HEK293 (cell line): ENCODE measurements around the gene CCDC7.
"Not testable (repeated sequence)": the region's sequence is repeated elsewhere in the genome, so short reads cannot be mapped to it uniquely, and the experiment has no call there.

Experiments used
- CTCF ChIA-PET: fragments of 350-600 bp; formaldehyde crosslinking; extraction: SDS; loops from one replicate; lab custom pipeline; 2021; ENCODE audit warnings: antibody characterized with exemption; lab: Yijun Ruan, JAX
- POLR2A ChIA-PET: fragments of 300-600 bp; formaldehyde crosslinking; extraction: SDS; loops from one replicate; lab custom pipeline; 2020; ENCODE audit warnings: antibody characterized with exemption, inconsistent platforms; lab: Yijun Ruan, JAX
- H3K27ac ChIP-seq: fragments of 200-500 bp; sonication (Bioruptor generic); 2 replicates; pipeline ENCODE4 v1.5.1; 2014; ENCODE audit warnings: low read depth, low read length, control low read depth, inconsistent platforms; ENCODE audit errors: extremely low read depth
- H3K36me3 ChIP-seq, 2 experiments: fragments of 200-500 bp in 1 of 2; sonication (Bioruptor generic) in 1 of 2; 1 replicate in 1 of 2; 2 replicates in 1 of 2; pipeline ENCODE4 v1.5.1; 2014 to 2017; ENCODE audit warnings: inconsistent platforms in 2 of 2, low read length in 2 of 2; ENCODE audit not compliant: control insufficient read depth in 2 of 2, insufficient read depth in 1 of 2
- H3K4me1 ChIP-seq: fragments of 200-500 bp; sonication (Bioruptor generic); 2 replicates; pipeline ENCODE4 v1.5.1; 2014; ENCODE audit warnings: mild to moderate bottlenecking, low read length, inconsistent platforms; ENCODE audit not compliant: control insufficient read depth, insufficient read depth
- H3K4me3 ChIP-seq: 2 replicates; pipeline ENCODE4 v1.5.1; 2011; ENCODE audit warnings: low read depth, mild to moderate bottlenecking, control low read depth, low read length, moderate library complexity
- H3K9me3 ChIP-seq: fragments of 200-500 bp; sonication (Bioruptor generic); 2 replicates; pipeline ENCODE4 v1.5.1; 2014; ENCODE audit warnings: low read depth, low read length, inconsistent platforms; ENCODE audit not compliant: control insufficient read depth, insufficient read depth
- BCL11A ChIP-seq: fragments of 450-650 bp; formaldehyde crosslinking; IDR thresholded peaks from 2 replicates; pipeline ENCODE4 v1.5.1; 2016; ENCODE audit warnings: low read depth, missing biosample characterization, missing genetic modification characterization
- GLIS1 ChIP-seq: fragments of 450-650 bp; formaldehyde crosslinking; IDR thresholded peaks from 2 replicates; pipeline ENCODE4 v1.5.1; 2016; ENCODE audit warnings: missing biosample characterization, missing genetic modification characterization
- HOXA7 ChIP-seq: sonication (generic); formaldehyde crosslinking; IDR thresholded peaks from 2 replicates; pipeline ENCODE4 v1.8.1; 2022; ENCODE audit warnings: missing genetic modification reagents, borderline replicate concordance
- HOXD13 ChIP-seq: sonication (generic); formaldehyde crosslinking; IDR thresholded peaks from 2 replicates; pipeline ENCODE4 v1.8.0; 2022; ENCODE audit warnings: missing genetic modification reagents, borderline replicate concordance
- MYNN ChIP-seq: fragments of 450-650 bp; formaldehyde crosslinking; IDR thresholded peaks from 2 replicates; pipeline ENCODE4 v1.5.1; 2016; ENCODE audit warnings: missing biosample characterization, missing genetic modification characterization, borderline replicate concordance
- SETDB1 ChIP-seq: IDR thresholded peaks from one replicate; pipeline ENCODE4 v1.6.1; 2017; ENCODE audit warnings: mild to moderate bottlenecking, low read length, moderate library complexity, mixed read lengths; ENCODE audit not compliant: insufficient read length
- ZBTB21 ChIP-seq: fragments of 450-650 bp; formaldehyde crosslinking; IDR thresholded peaks from 2 replicates; pipeline ENCODE4 v1.5.1; 2017; ENCODE audit warnings: missing biosample characterization, missing genetic modification characterization
- ZNF112 ChIP-seq: fragments of 450-650 bp; formaldehyde crosslinking; IDR thresholded peaks from 2 replicates; pipeline ENCODE4 v1.5.0; 2017; ENCODE audit warnings: missing biosample characterization, missing genetic modification characterization
- ZNF146 ChIP-seq: fragments of 450-650 bp; formaldehyde crosslinking; IDR thresholded peaks from 2 replicates; pipeline ENCODE4 v1.5.1; 2016; ENCODE audit warnings: missing biosample characterization, missing genetic modification characterization
- ZNF169 ChIP-seq: fragments of 450-650 bp; formaldehyde crosslinking; IDR thresholded peaks from 2 replicates; pipeline ENCODE4 v1.5.1; 2016; ENCODE audit warnings: missing biosample characterization, missing genetic modification characterization
- ZNF214 ChIP-seq: fragments of 450-650 bp; formaldehyde crosslinking; IDR thresholded peaks from 2 replicates; pipeline ENCODE4 v1.5.1; 2017; ENCODE audit warnings: missing biosample characterization, mild to moderate bottlenecking, missing genetic modification characterization, borderline replicate concordance
- ZNF548 ChIP-seq: fragments of 450-650 bp; formaldehyde crosslinking; IDR thresholded peaks from 2 replicates; pipeline ENCODE4 v1.5.1; 2016; ENCODE audit warnings: missing biosample characterization, missing genetic modification characterization
- ZNF560 ChIP-seq: fragments of 450-650 bp; formaldehyde crosslinking; IDR thresholded peaks from 2 replicates; pipeline ENCODE4 v1.5.1; 2017; ENCODE audit warnings: missing biosample characterization, missing genetic modification characterization, borderline replicate concordance
- ZNF571 ChIP-seq: fragments of 450-650 bp; formaldehyde crosslinking; IDR thresholded peaks from 2 replicates; pipeline ENCODE4 v1.5.0; 2017; ENCODE audit warnings: missing biosample characterization, missing genetic modification characterization
- ZNF585B ChIP-seq: fragments of 450-650 bp; formaldehyde crosslinking; IDR thresholded peaks from 2 replicates; pipeline ENCODE4 v1.5.1; 2016; ENCODE audit warnings: missing biosample characterization, missing genetic modification characterization
- ZNF677 ChIP-seq: fragments of 450-650 bp; IDR thresholded peaks from 2 replicates; pipeline ENCODE4 v1.5.0; 2018; ENCODE audit warnings: missing biosample characterization, mild to moderate bottlenecking, missing genetic modification characterization, moderate library complexity
- ZNF837 ChIP-seq: fragments of 450-650 bp; formaldehyde crosslinking; IDR thresholded peaks from 2 replicates; pipeline ENCODE4 v1.5.1; 2016; ENCODE audit warnings: missing biosample characterization, missing genetic modification characterization
- TF ChIP-seq, protein P1 (sequence below): fragments of 450-650 bp; formaldehyde crosslinking; IDR thresholded peaks from 2 replicates; pipeline ENCODE4 v1.5.1; 2016; ENCODE audit warnings: missing biosample characterization, missing genetic modification characterization
- TF ChIP-seq, protein P2 (sequence below): fragments of 450-650 bp; formaldehyde crosslinking; IDR thresholded peaks from 2 replicates; pipeline ENCODE4 v1.5.1; 2016; ENCODE audit warnings: missing biosample characterization, missing genetic modification characterization
- TF ChIP-seq, protein P3 (sequence below): fragments of 450-650 bp; formaldehyde crosslinking; IDR thresholded peaks from 2 replicates; pipeline ENCODE4 v1.5.1; 2017; ENCODE audit warnings: missing biosample characterization, missing genetic modification characterization
- TF ChIP-seq, protein P4 (sequence below): fragments of 450-650 bp; formaldehyde crosslinking; IDR thresholded peaks from 2 replicates; pipeline ENCODE4; 2016; ENCODE audit warnings: missing biosample characterization, missing genetic modification characterization
- TF ChIP-seq, protein P5 (sequence below): fragments of 450-650 bp; formaldehyde crosslinking; IDR thresholded peaks from 2 replicates; pipeline ENCODE4 v1.5.1; 2016; ENCODE audit warnings: missing biosample characterization, missing genetic modification characterization
- TF ChIP-seq, protein P6 (sequence below): fragments of 450-650 bp; formaldehyde crosslinking; IDR thresholded peaks from 2 replicates; pipeline ENCODE4 v1.5.1; 2016; ENCODE audit warnings: missing biosample characterization, missing genetic modification characterization

Gene CCDC7

DNA sequence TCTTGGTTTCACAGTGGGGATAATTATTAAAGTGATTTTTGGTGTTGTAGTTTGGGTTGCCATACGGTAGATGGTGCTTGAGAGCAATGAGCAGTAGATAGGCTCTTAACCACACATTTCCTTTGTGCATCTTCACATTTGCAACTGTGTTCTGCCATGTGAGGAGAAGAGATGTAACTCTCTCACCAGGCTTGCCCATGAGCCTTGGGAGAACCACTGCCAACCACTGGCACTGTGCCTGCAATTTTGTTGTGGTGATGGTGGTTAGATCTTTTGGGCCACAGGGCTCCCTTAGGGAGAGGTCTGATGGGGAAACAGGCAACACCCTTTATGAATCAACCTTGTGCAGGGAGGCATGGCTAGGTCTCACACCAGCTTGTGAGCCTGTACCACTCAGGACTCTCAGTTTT lies 204.3 kb downstream of the CCDC7 start (continued):
- TF ChIP-seq, protein P1, sequence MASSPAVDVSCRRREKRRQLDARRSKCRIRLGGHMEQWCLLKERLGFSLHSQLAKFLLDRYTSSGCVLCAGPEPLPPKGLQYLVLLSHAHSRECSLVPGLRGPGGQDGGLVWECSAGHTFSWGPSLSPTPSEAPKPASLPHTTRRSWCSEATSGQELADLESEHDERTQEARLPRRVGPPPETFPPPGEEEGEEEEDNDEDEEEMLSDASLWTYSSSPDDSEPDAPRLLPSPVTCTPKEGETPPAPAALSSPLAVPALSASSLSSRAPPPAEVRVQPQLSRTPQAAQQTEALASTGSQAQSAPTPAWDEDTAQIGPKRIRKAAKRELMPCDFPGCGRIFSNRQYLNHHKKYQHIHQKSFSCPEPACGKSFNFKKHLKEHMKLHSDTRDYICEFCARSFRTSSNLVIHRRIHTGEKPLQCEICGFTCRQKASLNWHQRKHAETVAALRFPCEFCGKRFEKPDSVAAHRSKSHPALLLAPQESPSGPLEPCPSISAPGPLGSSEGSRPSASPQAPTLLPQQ = no peak
- TF ChIP-seq BCL11A (no peak), HOXA7 (no peak), ZNF169 (no peak), ZNF214 (no peak)
- TF ChIP-seq, protein P2, sequence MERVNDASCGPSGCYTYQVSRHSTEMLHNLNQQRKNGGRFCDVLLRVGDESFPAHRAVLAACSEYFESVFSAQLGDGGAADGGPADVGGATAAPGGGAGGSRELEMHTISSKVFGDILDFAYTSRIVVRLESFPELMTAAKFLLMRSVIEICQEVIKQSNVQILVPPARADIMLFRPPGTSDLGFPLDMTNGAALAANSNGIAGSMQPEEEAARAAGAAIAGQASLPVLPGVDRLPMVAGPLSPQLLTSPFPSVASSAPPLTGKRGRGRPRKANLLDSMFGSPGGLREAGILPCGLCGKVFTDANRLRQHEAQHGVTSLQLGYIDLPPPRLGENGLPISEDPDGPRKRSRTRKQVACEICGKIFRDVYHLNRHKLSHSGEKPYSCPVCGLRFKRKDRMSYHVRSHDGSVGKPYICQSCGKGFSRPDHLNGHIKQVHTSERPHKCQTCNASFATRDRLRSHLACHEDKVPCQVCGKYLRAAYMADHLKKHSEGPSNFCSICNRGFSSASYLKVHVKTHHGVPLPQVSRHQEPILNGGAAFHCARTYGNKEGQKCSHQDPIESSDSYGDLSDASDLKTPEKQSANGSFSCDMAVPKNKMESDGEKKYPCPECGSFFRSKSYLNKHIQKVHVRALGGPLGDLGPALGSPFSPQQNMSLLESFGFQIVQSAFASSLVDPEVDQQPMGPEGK (tag by site-specific recombination) = no peak

DNA sequence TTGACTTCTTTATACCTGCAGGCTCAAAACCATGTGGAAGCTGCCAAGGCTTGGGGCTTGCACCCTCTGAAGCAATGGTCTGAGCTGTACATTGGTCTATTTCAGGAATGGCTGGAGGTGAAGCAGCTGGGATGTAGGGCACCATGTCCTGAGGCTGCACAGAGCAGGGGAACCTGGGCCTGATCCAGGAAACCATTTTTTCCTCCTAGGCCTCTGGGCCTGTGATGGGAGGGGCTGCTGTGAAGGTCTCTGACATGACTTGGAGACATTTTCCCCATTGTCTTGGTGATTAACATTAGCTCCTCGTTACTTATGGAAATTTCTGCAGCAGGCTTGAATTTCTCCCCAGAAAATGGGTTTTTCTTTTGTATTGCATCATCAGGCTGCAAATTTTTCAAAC lies 211.5 kb downstream of the CCDC7 start:
- H3K36me3 ChIP-seq, H3K4me3 ChIP-seq, H3K4me1 ChIP-seq, POLR2A ChIA-PET: not testable (repeated sequence)
- TF ChIP-seq SETDB1 (peak; percentile 24), ZNF585B (tag by site-specific recombination) (peak; percentile 89)
- TF ChIP-seq, all 188 proteins: peak for 2; not testable (repeated sequence) for 186
- CTCF ChIA-PET, H3K9me3 ChIP-seq, H3K27ac ChIP-seq: not testable (repeated sequence)

DNA sequence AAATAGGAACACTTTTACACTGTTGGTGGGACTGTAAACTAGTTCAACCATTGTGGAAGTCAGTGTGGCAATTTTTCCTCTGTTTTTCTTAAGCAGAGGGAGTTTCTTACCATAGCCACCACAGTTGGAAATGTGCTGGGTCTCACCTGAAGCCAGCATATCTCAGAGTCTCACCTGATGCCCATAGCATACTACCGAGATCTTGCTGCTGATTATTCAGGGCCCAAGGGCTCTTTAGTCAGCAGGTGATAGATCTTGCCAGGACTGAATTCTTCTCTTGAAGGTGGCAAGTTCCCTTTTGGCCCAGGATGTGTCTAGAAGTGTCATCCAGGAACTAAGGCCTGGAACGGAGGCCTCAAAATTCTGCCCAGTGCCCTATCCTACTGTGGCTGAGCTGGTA lies 215.4 kb downstream of the CCDC7 start:
- TF ChIP-seq, protein P3, sequence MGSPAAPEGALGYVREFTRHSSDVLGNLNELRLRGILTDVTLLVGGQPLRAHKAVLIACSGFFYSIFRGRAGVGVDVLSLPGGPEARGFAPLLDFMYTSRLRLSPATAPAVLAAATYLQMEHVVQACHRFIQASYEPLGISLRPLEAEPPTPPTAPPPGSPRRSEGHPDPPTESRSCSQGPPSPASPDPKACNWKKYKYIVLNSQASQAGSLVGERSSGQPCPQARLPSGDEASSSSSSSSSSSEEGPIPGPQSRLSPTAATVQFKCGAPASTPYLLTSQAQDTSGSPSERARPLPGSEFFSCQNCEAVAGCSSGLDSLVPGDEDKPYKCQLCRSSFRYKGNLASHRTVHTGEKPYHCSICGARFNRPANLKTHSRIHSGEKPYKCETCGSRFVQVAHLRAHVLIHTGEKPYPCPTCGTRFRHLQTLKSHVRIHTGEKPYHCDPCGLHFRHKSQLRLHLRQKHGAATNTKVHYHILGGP (tag by site-specific recombination) = no peak
- no peak for TF ChIP-seq ZNF560 (tag by site-specific recombination)
- TF ChIP-seq, protein P4, sequence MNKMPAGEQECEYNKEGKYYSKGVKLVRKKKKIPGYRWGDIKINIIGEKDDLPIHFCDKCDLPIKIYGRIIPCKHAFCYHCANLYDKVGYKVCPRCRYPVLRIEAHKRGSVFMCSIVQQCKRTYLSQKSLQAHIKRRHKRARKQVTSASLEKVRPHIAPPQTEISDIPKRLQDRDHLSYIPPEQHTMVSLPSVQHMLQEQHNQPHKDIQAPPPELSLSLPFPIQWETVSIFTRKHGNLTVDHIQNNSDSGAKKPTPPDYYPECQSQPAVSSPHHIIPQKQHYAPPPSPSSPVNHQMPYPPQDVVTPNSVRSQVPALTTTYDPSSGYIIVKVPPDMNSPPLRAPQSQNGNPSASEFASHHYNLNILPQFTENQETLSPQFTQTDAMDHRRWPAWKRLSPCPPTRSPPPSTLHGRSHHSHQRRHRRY (tag by site-specific recombination) = no peak
- TF ChIP-seq ZNF677 (tag by site-specific recombination) = no peak
- TF ChIP-seq, protein P5, sequence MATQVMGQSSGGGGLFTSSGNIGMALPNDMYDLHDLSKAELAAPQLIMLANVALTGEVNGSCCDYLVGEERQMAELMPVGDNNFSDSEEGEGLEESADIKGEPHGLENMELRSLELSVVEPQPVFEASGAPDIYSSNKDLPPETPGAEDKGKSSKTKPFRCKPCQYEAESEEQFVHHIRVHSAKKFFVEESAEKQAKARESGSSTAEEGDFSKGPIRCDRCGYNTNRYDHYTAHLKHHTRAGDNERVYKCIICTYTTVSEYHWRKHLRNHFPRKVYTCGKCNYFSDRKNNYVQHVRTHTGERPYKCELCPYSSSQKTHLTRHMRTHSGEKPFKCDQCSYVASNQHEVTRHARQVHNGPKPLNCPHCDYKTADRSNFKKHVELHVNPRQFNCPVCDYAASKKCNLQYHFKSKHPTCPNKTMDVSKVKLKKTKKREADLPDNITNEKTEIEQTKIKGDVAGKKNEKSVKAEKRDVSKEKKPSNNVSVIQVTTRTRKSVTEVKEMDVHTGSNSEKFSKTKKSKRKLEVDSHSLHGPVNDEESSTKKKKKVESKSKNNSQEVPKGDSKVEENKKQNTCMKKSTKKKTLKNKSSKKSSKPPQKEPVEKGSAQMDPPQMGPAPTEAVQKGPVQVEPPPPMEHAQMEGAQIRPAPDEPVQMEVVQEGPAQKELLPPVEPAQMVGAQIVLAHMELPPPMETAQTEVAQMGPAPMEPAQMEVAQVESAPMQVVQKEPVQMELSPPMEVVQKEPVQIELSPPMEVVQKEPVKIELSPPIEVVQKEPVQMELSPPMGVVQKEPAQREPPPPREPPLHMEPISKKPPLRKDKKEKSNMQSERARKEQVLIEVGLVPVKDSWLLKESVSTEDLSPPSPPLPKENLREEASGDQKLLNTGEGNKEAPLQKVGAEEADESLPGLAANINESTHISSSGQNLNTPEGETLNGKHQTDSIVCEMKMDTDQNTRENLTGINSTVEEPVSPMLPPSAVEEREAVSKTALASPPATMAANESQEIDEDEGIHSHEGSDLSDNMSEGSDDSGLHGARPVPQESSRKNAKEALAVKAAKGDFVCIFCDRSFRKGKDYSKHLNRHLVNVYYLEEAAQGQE (tag by site-specific recombination) = no peak
- no peak for TF ChIP-seq ZBTB21 (tag by site-specific recombination)
- TF ChIP-seq ZNF837 (tag by site-specific recombination) = no peak
- TF ChIP-seq HOXD13 (CRISPR knock-in tag) = no peak
- TF ChIP-seq ZNF146 (tag by site-specific recombination) = no peak
- TF ChIP-seq MYNN (tag by site-specific recombination) = no peak
- TF ChIP-seq ZNF112 (tag by site-specific recombination) = no peak
- TF ChIP-seq ZNF571 (tag by site-specific recombination) = no peak
- TF ChIP-seq, protein P6, sequence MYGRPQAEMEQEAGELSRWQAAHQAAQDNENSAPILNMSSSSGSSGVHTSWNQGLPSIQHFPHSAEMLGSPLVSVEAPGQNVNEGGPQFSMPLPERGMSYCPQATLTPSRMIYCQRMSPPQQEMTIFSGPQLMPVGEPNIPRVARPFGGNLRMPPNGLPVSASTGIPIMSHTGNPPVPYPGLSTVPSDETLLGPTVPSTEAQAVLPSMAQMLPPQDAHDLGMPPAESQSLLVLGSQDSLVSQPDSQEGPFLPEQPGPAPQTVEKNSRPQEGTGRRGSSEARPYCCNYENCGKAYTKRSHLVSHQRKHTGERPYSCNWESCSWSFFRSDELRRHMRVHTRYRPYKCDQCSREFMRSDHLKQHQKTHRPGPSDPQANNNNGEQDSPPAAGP (tag by site-specific recombination) = no peak
- TF ChIP-seq GLIS1 (tag by site-specific recombination) = no peak
- TF ChIP-seq ZNF548 (tag by site-specific recombination) = no peak
- POLR2A ChIA-PET = no interaction called here
- Histone ChIP-seq H3K36me3 (no peaks in the 10 kb centered on the region), H3K9me3 (no peaks in the 10 kb centered on the region), H3K27ac (no peak overlapping the region), H3K4me1 (no peaks in the 10 kb centered on the region), H3K4me3 (no peak overlapping the region)
- CTCF ChIA-PET = no interaction called here
